ENCODE measurements around the gene DGKZ. TPM values are rescaled to one million over a fixed set of nuclear protein-coding genes. Genes with fewer than 3 reads are reported as not detected.
A peak's percentile ranks its signal among the peaks of the same experiment; 100 is the strongest.

The DGKZ gene, protein sequence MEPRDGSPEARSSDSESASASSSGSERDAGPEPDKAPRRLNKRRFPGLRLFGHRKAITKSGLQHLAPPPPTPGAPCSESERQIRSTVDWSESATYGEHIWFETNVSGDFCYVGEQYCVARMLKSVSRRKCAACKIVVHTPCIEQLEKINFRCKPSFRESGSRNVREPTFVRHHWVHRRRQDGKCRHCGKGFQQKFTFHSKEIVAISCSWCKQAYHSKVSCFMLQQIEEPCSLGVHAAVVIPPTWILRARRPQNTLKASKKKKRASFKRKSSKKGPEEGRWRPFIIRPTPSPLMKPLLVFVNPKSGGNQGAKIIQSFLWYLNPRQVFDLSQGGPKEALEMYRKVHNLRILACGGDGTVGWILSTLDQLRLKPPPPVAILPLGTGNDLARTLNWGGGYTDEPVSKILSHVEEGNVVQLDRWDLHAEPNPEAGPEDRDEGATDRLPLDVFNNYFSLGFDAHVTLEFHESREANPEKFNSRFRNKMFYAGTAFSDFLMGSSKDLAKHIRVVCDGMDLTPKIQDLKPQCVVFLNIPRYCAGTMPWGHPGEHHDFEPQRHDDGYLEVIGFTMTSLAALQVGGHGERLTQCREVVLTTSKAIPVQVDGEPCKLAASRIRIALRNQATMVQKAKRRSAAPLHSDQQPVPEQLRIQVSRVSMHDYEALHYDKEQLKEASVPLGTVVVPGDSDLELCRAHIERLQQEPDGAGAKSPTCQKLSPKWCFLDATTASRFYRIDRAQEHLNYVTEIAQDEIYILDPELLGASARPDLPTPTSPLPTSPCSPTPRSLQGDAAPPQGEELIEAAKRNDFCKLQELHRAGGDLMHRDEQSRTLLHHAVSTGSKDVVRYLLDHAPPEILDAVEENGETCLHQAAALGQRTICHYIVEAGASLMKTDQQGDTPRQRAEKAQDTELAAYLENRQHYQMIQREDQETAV
- 10 to 100 TPM; 13.5 to 55.3 (median 42.8) TPM for total RNA-seq

DNA sequence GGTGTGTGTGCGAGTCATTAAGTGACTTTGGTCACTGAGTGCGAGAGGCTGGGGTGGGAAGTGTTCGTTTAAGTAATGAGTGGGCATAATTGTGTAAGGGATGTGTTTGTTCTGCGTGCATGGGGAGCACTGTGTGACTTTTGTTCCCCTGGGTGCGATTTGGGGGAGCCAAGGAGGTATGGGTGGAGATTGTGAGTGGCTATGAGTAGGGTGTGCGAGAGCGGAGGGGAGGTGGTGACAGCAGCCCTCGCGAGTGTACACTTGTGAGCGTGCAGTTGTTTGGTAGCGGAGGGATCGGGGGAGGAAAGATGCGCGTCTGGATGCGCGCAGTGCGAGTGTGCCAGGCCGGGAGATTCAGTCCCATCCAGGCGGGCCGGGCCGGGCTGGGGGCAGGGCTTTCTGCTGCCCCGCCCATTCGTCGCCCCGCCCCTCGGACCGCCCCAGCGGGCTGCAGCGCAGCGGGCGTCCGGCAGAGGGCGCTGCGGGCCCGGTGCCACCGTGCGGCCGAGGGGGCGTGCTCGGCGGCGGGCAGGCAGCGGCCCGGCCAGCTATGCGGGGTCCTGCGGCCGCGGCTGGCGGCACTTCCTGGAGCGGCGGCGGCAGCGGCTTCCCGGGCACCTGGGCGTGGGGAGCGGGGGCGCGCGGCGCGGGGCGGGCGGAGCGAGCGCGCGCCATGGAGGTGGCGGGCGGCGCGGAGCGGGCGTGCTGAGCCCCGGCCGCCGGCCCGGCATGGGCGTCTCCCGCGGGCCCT, at the start of gene DGKZ:
Gene DGKZ, plus strand, starts transcription at position 578 of the 751 bp plus-strand sequence. CDS start 197 bp downstream, outside the sequence.
- intact Hi-C loops (cut with DNase I; ENCODE audit: low total_unique reads): no loop called here
- TF ChIP-seq CTCF (IDR thresholded peaks at IDR 0.05): peak; percentile 30 to 100 (median 95)
- peak in 1 of 2 donors; percentile 29 for TF ChIP-seq POLR2A (IDR thresholded peaks at IDR 0.05)
- peak within 1 kb of the TSS; percentile 64 to 86 for H3K4me3 ChIP-seq
- no peaks in the 10 kb centered on the region for H3K36me3 ChIP-seq
- H3K27me3 ChIP-seq: no peaks in the 10 kb centered on the region
- peak; percentile 75 to 89 for DNase-seq
- peak within 1 kb of the TSS; percentile 58 to 65 for H3K27ac ChIP-seq
- no peaks in the 10 kb centered on the region for H3K9me3 ChIP-seq
- H3K4me1 ChIP-seq: peaks cover 0 to 11% of the 10 kb centered on the region in 2 donors

- DNase-seq: no peak
- Histone ChIP-seq H3K27ac (peak overlapping the region; percentile 65 to 81), H3K36me3 (no peaks in the 10 kb centered on the region), H3K9me3 (no peaks in the 10 kb centered on the region), H3K27me3 (no peaks in the 10 kb centered on the region), H3K4me1 (peaks cover 5 to 7% of the 10 kb centered on the region in 2 donors), H3K4me3 (no peak overlapping the region)
- intact Hi-C loops (cut with DNase I; ENCODE audit: low total_unique reads): no loop called here
- TF ChIP-seq CTCF (IDR thresholded peaks at IDR 0.05): no peak
- no peak for TF ChIP-seq POLR2A (IDR thresholded peaks at IDR 0.05)
Observed at GRCh38 chr11:46298699-46299433, 48.4 kb upstream of the DGKZ start.

GRCh38 chr11:46299451-46299961, 47.8 kb upstream of the DGKZ start:
- intact Hi-C loops (cut with DNase I; ENCODE audit: low total_unique reads): no loop called here
- H3K36me3 ChIP-seq: no peaks in the 10 kb centered on the region
- H3K4me3 ChIP-seq: no peak overlapping the region
- no peaks in the 10 kb centered on the region for H3K9me3 ChIP-seq
- H3K4me1 ChIP-seq: peaks cover 5 to 7% of the 10 kb centered on the region in 2 donors
- no peak for TF ChIP-seq CTCF (IDR thresholded peaks at IDR 0.05)
- TF ChIP-seq POLR2A (IDR thresholded peaks at IDR 0.05): no peak
- no peak for DNase-seq
- peak overlapping the region; percentile 65 to 81 for H3K27ac ChIP-seq
- H3K27me3 ChIP-seq: no peaks in the 10 kb centered on the region

GRCh38 chr11:46300270-46300669, 47.0 kb upstream of the DGKZ start:
- intact Hi-C loops (cut with DNase I; ENCODE audit: low total_unique reads): no loop called here
- Histone ChIP-seq H3K36me3 (no peaks in the 10 kb centered on the region), H3K27me3 (no peaks in the 10 kb centered on the region), H3K4me1 (peaks cover under 1 to 7% of the 10 kb centered on the region in 2 donors), H3K4me3 (no peak overlapping the region), H3K27ac (peak overlapping the region; percentile 65 to 81), H3K9me3 (no peaks in the 10 kb centered on the region)
- DNase-seq: no peak
- TF ChIP-seq POLR2A (IDR thresholded peaks at IDR 0.05) (no peak), CTCF (IDR thresholded peaks at IDR 0.05) (no peak)
